DMS153 (cell line): ENCODE measurements around the gene IQCM.

ENCODE experiments used
- DNase-seq: peaks from one replicate; lab custom pipeline; 2025; lab: John Stamatoyannopoulos, UW

IQCM gene

GRCh38 chr4:149711593-149712365, 103.9 kb downstream of the IQCM start:
- DNase-seq: no peak

GRCh38 chr4:149709640-149710039, 106.0 kb downstream of the IQCM start:
- no peak for DNase-seq

- DNase-seq: no peak
These were observed 107.0 kb downstream of the IQCM start for GRCh38 chr4:149708513-149709130.

GRCh38 chr4:149707862-149708261, 107.8 kb downstream of the IQCM start:
- no peak for DNase-seq

GRCh38 chr4:149706942-149707341, 108.7 kb downstream of the IQCM start:
- DNase-seq: no peak

GRCh38 chr4:149702414-149703293, 113.0 kb downstream of the IQCM start:
- no peak for DNase-seq

- DNase-seq: no peak
These were observed 114.0 kb downstream of the IQCM start for GRCh38 chr4:149701435-149702156.

GRCh38 chr4:149700272-149700671, 115.4 kb downstream of the IQCM start:
- DNase-seq: no peak

- no peak for DNase-seq
These were observed 116.0 kb downstream of the IQCM start for GRCh38 chr4:149699642-149700041.

GRCh38 chr4:149690726-149691125, 124.9 kb downstream of the IQCM start:
- no peak for DNase-seq

GRCh38 chr4:149684516-149684915, 131.1 kb downstream of the IQCM start:
- DNase-seq: no peak

- no peak for DNase-seq
These were observed 139.6 kb downstream of the IQCM start for GRCh38 chr4:149676076-149676475.

- DNase-seq: no peak
These were observed 169.9 kb downstream of the IQCM start for GRCh38 chr4:149645790-149646189.

GRCh38 chr4:149638073-149638472, 177.6 kb downstream of the IQCM start:
- DNase-seq: no peak

- DNase-seq: no peak
These were observed 181.3 kb downstream of the IQCM start for GRCh38 chr4:149634368-149634767.

GRCh38 chr4:149631629-149632028, 184.0 kb downstream of the IQCM start:
- no peak for DNase-seq

GRCh38 chr4:149630064-149630463, 185.6 kb downstream of the IQCM start:
- no peak for DNase-seq

- DNase-seq: no peak
These were observed 209.9 kb downstream of the IQCM start for GRCh38 chr4:149605601-149606378.

GRCh38 chr4:149604827-149605226, 210.8 kb downstream of the IQCM start:
- no peak for DNase-seq

GRCh38 chr4:149595500-149595899, 220.1 kb downstream of the IQCM start:
- no peak for DNase-seq

GRCh38 chr4:149589826-149590225, 225.8 kb downstream of the IQCM start:
- no peak for DNase-seq
